HG03108 (cell line): ENCODE data around the gene CYFIP1.
A peak's percentile ranks its signal among the peaks of the same experiment; 100 is the strongest.

Experiments
- ATAC-seq: cut with Tn5 transposase; IDR thresholded peaks from one replicate; pipeline ENCODE4 v1.9.1; 2021; ENCODE audit warnings: moderate library complexity; ENCODE audit not compliant: unreplicated experiment

CYFIP1 gene

GRCh38 chr15:22969489-22969888 lies 10.7 kb downstream of the CYFIP1 start:
- no peak for ATAC-seq

GRCh38 chr15:22968366-22968765 lies 11.8 kb downstream of the CYFIP1 start:
- ATAC-seq: no peak

GRCh38 chr15:22967084-22967770 lies 12.9 kb downstream of the CYFIP1 start:
- ATAC-seq: no peak

GRCh38 chr15:22966321-22967083 lies 13.7 kb downstream of the CYFIP1 start:
- ATAC-seq: no peak

DNA sequence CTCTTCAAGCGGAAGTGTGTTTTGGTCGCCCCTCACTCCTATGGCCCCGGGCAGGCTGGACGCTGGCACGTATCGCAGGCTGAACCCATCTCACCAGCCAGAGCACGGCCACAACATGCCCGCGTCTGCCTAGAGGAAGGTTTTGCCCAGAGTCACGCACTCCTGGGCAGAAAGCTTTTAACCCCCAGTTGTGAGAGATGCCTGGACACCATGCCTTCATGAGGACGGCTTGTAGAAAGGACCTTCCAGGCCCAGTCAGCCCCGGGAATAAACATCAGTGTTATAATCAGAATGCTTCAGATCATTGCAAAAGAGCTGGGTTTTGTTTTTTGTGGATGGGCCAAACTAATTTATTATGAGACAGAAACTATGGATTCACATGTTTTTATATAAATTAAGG lies 16.5 kb downstream of the CYFIP1 start:
- ATAC-seq: no peak

DNA sequence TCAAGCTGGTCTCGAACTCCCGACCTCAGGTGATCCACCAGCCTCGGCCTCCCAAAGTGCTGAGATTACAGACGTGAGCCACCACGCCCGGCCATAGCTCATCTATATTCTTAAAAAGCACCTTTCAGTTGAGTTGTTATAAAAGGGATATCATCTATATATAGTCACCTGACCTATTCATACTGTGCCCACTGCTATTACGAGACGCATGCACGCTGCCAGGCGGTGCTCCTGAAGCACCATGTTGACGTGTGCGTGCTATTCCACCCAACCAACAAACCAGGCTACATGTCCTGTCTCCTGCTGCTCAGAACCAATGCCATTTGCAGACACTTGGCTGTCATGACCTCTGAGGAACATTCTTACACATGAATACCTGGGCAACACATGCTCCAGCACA lies 17.6 kb downstream of the CYFIP1 start:
- ATAC-seq: no peak

GRCh38 chr15:22961762-22962161 lies 18.4 kb downstream of the CYFIP1 start:
- no peak for ATAC-seq

DNA sequence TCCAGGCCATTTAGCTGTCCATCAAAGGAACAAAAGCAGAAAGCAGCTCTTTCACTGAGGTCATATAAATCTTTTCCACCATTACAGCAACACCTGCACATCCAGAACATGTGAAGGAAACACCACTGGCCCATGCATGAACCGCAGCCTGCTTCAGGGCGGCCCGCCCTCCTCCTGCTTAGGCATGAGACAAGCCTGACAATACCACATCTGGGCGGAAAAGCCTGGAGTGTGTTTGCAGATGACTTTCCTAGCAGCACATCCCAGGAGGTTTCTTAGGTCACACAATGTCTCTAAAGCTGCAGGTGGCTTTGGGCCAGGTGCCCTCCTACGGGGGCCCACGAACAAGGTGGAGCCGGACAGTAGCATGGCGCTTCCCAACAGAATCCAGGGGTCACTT lies 19.6 kb downstream of the CYFIP1 start:
- ATAC-seq: no peak

GRCh38 chr15:22960126-22960525 lies 20.0 kb downstream of the CYFIP1 start:
- no peak for ATAC-seq

DNA sequence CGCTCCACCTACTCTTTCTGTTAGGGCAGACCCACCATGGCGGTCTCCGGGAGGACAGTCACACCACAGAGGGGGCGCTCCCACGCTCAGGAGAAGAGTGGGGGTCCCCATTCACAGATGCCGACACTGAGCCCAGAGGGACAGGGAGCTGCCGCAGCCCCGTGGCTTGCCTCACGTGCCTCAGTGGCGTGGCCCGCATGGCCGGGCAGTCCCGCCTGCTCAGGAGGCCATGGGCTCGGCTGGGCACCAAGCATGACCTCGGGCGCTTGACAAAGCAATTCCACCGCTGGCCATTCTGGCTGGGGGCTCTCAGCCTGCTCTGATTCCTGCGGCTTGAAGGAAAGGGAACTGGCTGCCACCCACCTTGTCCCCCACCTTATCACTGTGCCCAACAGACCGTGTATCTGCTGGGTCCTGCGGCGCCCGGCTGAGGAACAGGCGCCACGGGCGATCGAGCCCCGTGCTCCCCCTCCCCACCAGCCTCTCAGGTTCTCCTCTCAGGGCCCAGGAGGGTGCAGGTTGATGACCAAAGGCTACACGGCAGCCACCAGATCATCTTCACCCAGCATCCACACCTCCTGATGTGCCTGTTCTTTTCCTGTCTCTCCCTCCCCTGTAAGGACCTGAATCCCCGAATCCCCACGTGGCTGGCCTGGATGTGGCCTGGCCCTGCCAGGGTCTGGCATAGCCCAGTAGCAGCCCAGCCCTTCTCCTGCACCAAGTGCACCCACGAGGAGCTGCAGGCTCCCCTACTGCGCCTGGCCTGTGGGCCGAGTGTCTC lies 20.7 kb downstream of the CYFIP1 start:
- ATAC-seq: no peak

- peak; percentile 73 for ATAC-seq
These were observed 21.5 kb downstream of the CYFIP1 start for GRCh38 chr15:22958487-22959280.

DNA sequence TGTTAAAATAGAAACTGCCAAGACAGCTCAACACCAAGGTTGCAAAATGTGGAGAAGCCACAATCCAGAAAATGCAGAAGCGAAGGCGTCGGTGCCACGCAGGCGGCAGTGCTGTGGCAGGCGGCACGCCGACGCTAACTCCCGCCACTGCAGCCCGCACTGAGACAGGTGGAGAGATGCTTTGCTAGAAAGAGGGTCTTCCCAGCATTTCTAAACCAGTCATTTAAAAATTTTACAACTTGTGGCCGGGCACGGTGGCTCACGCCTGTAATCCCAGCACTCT lies 23.2 kb downstream of the CYFIP1 start:
- no peak for ATAC-seq

GRCh38 chr15:22956257-22956977 lies 23.8 kb downstream of the CYFIP1 start:
- no peak for ATAC-seq

GRCh38 chr15:22955544-22956119 lies 24.5 kb downstream of the CYFIP1 start:
- ATAC-seq: no peak

DNA sequence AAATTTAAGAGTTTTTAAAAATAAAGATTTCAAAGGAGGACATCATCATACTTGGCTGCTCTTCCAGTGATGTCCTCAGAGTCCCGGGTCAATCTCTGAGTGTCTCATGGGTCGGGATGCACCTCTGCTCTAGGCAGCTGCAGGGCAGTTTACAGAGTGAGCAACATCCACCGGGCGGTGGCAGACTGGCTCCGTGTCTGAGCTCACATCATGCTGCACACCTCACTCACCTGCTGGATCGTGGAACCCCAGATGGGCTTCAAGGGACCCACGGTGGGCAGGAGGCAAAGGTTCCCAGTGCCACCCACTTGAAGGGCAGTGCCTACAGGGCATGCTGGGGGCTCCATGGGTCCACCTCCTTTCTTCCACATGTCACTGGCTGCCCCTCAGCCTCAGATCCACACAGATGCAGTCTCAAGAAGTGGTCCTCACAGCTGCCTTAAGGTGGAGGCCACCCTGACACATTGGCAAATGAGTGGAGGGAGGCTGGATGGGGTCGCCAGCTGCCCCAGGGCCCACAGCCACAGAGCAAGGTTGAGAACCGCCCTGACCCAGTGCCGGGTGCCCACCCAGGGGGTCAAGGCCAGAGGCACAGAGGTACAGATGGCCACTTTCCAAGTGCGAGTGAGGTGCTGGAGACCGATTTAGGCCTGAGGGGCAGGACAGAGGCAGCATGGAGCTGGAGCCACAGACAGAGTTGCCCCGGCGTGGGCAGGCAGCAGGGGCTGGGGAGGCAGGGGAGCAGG lies 25.2 kb downstream of the CYFIP1 start:
- no peak for ATAC-seq

DNA sequence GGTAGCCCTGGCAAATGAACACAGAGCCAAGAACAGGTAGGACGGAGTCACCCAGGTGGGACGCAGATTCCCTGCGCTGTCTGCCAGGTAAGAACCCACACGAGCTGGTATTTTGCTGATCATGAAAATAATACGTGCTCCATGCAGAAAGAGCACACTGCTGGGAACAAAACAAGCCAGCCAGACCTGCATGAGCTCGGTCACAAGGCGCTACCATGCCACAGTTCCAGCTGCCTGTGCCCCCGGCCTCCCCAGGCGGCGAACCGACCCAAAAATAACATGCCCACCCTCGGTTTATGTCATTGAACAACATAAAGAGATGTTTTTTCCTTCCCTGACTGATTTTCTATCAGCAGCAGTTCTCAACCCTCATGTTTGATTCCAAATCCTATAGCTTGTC lies 25.8 kb downstream of the CYFIP1 start:
- ATAC-seq: no peak

GRCh38 chr15:22952796-22953579 lies 27.2 kb downstream of the CYFIP1 start:
- no peak for ATAC-seq

- ATAC-seq: no peak
These were observed 28.5 kb downstream of the CYFIP1 start for GRCh38 chr15:22951381-22952280.
